ENCODE results near the gene RBM4. TPM values are rescaled to one million over a fixed set of nuclear protein-coding genes. Genes with fewer than 3 reads are reported as not detected.

RBM4 gene
- total and polyA plus RNA-seq, 9 of the 15 experiments (the other 6 are each of a cell fraction or from before 2014, with no cell fraction given) = 81.6 to 233 (median 122) TPM

- no peak for TF ChIP-seq HNRNPUL1 (IDR thresholded peaks at IDR 0.05; ENCODE audit: low read length)
- peak; percentile 63 to 70; a peak in 2 of 4 replicates for TF ChIP-seq TRIM24 (IDR thresholded peaks at IDR 0.05)
- TF ChIP-seq ZNF431 (CRISPR knock-in tag; IDR thresholded peaks at IDR 0.05) = peak; percentile 82; the same call in 1 of the 2 replicates
- TF ChIP-seq SMARCA5 (IDR thresholded peaks at IDR 0.05) = no peak
- TF ChIP-seq RBM25 (IDR thresholded peaks at IDR 0.05; ENCODE audit: low read depth, low read length, severe bottlenecking) = peak; percentile 91
- TF ChIP-seq MCM2 (IDR thresholded peaks at IDR 0.05; ENCODE audit: low read depth) = no peak
- 0 out of 2 replicates have a peak, but pooled peaks have one; percentile 48 for TF ChIP-seq GABPA (tag; conservative IDR thresholded peaks at IDR 0.05; ENCODE audit: low read depth)
- TF ChIP-seq KAT2B (IDR thresholded peaks at IDR 0.05; ENCODE audit: low read depth, low read length) = no peak
- peak; percentile 84; the same call in 1 of the 2 replicates for TF ChIP-seq TFAP4 (CRISPR knock-in tag; IDR thresholded peaks at IDR 0.05; ENCODE audit: borderline replicate concordance)
- TF ChIP-seq SREBF1 (IDR thresholded peaks at IDR 0.05; ENCODE audit: borderline replicate concordance, low read depth, low read length) = no peak
- TF ChIP-seq GTF2A2 (tag; IDR thresholded peaks at IDR 0.05) = no peak
- no peak for TF ChIP-seq CBFA2T2 (conservative IDR thresholded peaks at IDR 0.05)
- TF ChIP-seq PRDM10 (IDR thresholded peaks at IDR 0.05; ENCODE audit: partially characterized antibody) = peak; percentile 59
- TF ChIP-seq ZNF232 (CRISPR knock-in tag; IDR thresholded peaks at IDR 0.05) = no peak
- peak; percentile 55; the same call in 1 of the 2 replicates for TF ChIP-seq CTBP1 (IDR thresholded peaks at IDR 0.05; ENCODE audit: borderline replicate concordance)
- TF ChIP-seq ZNF354B (CRISPR knock-in tag; IDR thresholded peaks at IDR 0.05) = no peak
- no peak for TF ChIP-seq XRCC3 (IDR thresholded peaks at IDR 0.05)
- TF ChIP-seq MLLT1 (IDR thresholded peaks at IDR 0.05) = peak in 1 of 2 experiments; percentile 89; a peak in 2 of 4 replicates
- peak; percentile 63; the same call in 1 of the 2 replicates for TF ChIP-seq RBM14 (IDR thresholded peaks at IDR 0.05; ENCODE audit: borderline replicate concordance, insufficient read depth, low read depth, low read length)
- TF ChIP-seq HNRNPL (IDR thresholded peaks at IDR 0.05; ENCODE audit: low read depth, low read length) = no peak
- TF ChIP-seq FUS (optimal IDR thresholded peaks at IDR 0.05; ENCODE audit: low read depth, low read length) = no peak
- no peak for TF ChIP-seq CBX8 (IDR thresholded peaks at IDR 0.05; ENCODE audit: borderline replicate concordance, extremely low read depth, low read depth, low read length, poor library complexity, severe bottlenecking)
- TF ChIP-seq NCOA4 (IDR thresholded peaks at IDR 0.05; ENCODE audit: partially characterized antibody) = no peak
These were observed 21.9 kb upstream of the RBM4 start, which contains the start of gene RBM14 (continued) for GRCh38 chr11:66616379-66617154.
